Stimulated activated CD8-positive, alpha-beta memory T cell treated with anti-CD3 and anti-CD28 coated beads, Interleukin-12 subunit alpha, Interleukin-12 subunit beta, amount 100 ng/mL, for 24 hours (primary cell): ENCODE data around the gene DCAF8.
A peak's percentile ranks its signal among the peaks of the same experiment; 100 is the strongest.
"Not testable (repeated sequence)": the region's sequence is repeated elsewhere in the genome, so short reads cannot be mapped to it uniquely, and the experiment has no call there.

ENCODE experiments used
- DNase-seq: peaks from one replicate; pipeline ENCODE4 v3.0.0-alpha.2; 2020; ENCODE audit errors: extremely low read depth

DCAF8 gene

DNA sequence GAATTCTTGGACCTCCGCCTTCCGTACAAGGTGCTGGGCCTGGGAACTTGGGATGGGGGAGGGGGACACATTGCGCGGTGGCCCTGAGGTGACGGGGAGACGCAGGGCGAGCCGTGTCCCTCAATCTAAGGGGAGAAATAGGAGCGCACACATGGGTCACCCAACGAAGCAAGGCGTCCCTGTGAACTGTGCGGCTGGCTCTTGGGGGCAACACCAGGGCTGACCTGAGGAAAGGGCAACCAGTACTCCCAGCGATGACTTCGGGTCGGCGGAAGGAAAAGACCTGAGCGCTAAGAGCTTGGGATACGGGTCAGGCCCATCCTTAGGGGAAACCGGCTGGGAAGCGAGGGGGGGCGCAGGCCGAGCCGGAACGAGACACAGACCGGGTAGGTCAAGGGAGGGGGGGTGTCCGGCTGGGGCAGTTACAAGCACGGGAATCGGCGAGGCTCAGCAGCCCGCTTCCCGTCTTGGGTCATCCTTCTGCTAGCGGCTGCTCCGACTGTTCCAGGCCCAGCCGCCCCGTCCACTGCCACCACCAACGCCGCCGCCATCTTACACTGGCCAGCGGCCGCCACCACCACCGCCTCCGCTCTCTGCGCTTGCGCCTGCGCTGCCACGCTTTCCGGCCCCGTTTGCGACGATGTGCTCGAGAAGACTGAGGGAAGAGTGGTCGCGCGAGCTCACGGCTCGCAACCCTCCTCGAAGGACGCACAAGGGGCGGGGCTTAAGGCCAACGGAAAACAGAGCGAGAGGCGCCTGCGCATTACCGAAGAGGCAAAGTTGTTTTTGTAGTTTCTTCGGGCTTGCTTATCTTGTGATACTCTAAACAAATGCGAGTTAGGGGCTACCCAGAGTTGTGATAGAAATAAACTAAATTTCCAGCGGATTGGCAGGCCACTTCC lies at the start of gene DCAF8:
DCAF8 (minus strand) TSS at position 657 of the 902 bp plus-strand sequence. CDS start 18,541 bp downstream, outside the sequence.
- peak; percentile 97 for DNase-seq

- no peak for DNase-seq
These were observed 47.2 kb upstream of the DCAF8 start for GRCh38 chr1:160309571-160309970.

DNA sequence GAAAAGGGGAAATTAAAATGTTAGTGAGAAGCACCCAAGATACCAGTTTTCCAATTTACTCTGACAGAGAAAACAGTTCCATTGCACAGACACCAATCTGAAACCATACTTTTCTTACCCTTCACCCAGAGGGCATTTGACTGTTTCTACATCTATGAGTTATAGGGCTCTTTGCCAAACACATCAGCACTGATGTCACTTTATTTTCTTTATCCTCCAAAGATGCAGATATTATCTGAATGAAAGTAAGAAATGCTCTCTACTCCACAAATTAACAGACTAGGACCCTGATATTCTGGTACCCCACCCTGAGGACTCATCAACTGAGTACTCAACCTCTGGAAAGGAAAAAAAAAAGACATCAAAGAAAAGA lies 46.8 kb upstream of the DCAF8 start:
- DNase-seq = no peak

DNA sequence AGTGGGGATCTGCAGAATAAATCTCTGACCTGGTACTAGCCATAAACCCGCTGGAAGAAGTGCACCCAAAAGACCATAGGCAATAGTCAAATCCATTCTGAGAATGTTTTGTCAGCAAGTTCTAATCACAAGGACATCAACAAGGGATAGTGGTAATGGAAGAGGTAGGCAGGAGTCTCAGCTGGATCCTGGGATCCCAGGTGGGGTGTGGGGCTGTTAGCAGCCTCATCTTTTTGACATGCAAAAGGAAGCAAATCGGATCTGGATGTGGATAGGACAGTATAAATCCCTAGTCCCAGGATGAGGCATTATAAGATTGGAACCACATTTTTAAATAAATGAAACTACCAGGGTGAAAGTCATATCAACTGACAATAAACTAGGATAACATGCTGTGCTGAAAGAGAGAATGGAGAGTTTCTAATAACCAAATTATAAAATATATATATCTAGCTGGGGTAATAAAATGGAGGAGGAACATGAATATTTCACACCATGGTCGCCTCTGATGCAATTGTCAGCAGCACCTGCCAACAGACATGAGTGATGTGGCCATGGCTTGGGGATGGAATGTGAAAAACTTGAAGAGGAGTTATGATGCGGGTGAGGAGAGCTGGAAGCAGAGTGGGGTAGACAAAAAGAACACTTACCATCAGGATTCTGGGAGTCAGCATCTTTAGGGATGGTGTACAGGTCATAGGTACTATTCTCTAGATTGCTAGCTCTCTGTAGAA lies 46.3 kb upstream of the DCAF8 start:
- DNase-seq = no peak

GRCh38 chr1:160307118-160307791 lies 44.9 kb upstream of the DCAF8 start:
- DNase-seq = no peak

- no peak for DNase-seq
These were observed 37.8 kb upstream of the DCAF8 start for GRCh38 chr1:160300173-160300572.

GRCh38 chr1:160296036-160296435 lies 33.7 kb upstream of the DCAF8 start:
- DNase-seq = no peak

DNA sequence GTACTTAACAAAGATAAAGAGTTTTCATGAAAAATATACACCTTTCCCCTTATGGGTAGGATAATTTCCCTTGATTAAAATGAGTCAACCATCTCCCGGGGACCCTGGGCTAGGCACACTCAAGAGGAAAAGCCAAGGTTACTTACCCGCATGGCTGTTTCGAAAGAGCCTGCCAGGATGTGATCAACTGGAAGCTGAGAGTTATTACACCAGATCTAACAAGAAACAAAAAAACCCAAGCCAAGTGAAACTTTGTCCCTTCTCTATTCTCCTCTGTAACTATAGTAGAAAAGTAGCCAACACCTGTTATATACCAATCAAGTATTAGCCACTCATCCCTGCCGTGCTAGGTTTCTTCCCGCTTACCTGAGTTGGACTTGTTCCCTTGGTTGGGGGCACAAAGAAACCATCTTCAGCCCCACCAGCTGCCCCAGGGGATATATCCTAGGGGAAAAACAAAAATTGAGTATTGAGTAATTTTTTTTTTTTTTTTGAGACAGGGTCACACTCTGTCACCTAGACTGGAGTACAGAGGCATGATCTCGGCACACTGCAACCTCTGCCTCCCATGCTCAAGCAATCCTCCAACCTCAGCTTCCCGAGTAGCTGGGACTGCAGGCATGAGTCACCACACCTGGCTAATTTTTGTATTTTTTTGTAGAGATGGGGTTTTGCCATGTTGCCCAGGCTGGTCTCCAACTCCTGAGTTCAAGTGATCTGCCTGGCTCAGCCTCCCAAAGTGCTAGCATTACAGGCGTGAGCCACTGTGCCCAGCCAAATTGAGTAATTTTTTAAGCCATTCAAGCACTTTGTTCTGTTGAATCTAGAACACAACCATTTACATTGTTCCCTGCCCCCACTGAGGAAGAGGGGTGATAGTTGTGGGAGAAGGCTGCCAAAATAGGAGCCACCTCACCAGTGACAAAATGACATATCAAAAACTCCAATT lies 30.9 kb upstream of the DCAF8 start:
- DNase-seq = no peak

- DNase-seq = no peak
These were observed 29.2 kb upstream of the DCAF8 start for GRCh38 chr1:160291248-160292220.

DNA sequence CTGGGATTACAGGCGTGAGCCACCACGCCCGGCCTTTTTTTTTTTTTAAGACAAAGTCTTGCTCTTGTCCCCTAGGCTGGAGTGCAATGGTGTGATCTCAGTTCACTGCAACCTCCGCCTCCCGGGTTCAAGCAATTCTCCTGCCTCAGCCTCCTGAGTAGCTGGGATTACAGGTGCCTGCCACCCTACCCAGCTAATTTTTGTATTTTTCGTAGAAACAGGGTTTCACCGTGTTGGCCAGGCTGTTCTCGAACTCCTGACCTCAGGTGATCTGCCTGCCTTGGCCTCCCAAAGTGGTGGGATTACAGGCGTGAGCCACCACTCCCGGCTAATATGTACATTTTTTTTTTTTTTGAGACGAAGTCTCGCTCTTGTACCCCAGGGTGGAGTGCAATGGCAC lies 25.4 kb upstream of the DCAF8 start:
- DNase-seq = not testable (repeated sequence)

GRCh38 chr1:160285506-160285905 lies 23.2 kb upstream of the DCAF8 start:
- DNase-seq = no peak

- peak; percentile 83 for DNase-seq
These were observed 22.5 kb upstream of the DCAF8 start, which contains the start of gene PEX19 for GRCh38 chr1:160284782-160285344. PEX19 (minus strand) TSS chr1:160285133; CDS start chr1:160285124, 9 bp downstream.

DNA sequence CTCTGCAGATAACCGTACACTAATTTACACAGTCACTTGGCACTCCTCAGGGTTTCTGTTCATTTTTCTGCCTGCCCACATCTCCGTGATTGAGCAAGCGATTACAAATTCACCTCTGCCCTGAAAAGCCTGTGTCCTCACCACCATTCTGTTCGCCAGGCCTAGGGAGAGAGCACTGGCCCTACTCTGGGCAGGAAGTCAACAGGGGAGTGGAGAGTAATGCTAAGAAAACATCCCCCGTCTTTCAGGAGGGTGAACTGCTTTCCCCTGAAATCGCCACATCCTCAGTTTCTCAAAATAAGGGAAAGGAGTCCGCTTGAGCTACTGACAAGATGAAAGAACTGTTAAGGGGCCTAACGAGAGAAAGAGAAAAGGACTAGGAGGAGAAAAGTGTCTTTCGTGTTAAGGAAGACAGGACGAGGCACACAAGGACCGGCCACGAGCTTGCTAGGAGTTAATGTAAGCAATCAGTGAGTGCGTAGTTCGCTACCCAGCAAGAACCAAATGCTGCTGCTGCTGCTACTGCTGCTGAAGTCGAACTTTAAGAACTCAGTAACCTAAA lies 22.0 kb upstream of the DCAF8 start:
- DNase-seq = no peak

GRCh38 chr1:160282807-160283206 lies 20.5 kb upstream of the DCAF8 start:
- no peak for DNase-seq

- DNase-seq = no peak
These were observed 15.6 kb upstream of the DCAF8 start for GRCh38 chr1:160277987-160278386.

- no peak for DNase-seq
These were observed 15.0 kb upstream of the DCAF8 start for GRCh38 chr1:160277330-160277729.

GRCh38 chr1:160271025-160271424 lies 8.7 kb upstream of the DCAF8 start:
- no peak for DNase-seq

DNA sequence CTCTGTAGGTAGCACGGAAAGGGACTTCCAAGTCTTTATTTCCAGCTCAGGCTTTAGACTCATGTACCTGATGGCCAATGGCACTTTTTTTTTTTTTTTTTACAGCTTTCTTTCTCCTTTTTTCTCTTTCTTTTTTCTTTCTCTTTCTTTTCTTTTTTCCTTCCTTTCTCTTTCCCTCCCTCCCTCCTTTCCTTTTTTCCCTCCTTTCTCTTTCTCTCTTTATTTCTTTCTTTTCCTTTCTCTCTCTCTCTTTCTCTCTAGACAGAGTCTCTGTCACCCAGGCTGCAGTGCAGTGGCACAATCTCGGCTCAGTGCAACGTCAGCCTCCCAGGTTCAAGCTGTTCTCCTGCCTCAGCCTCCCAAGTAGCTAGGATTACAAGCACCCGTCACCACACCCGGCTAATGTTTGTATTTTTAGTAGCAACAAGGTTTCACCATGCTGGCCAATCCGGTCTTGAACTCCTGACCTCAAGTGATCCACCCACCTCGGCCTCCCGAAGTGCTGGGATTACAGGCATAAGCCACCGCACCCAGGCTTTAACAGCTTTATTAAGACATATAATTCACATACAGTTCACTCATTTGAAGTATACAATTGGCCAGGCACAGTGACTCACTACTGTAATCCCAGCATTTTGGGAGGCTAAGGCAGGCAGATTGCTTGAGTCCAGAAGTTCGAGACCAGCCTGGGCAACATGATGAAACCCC lies 5.1 kb upstream of the DCAF8 start:
- DNase-seq = no peak
